GM18868 (cell line): ENCODE results near the gene DBF4.
"Not testable (repeated sequence)": the region's sequence is repeated elsewhere in the genome, so short reads cannot be mapped to it uniquely, and the experiment has no call there.

Experiments used
- ATAC-seq: cut with Tn5 transposase; IDR thresholded peaks from one replicate; pipeline ENCODE4 v1.9.1; 2021; ENCODE audit warnings: mild to moderate bottlenecking, moderate library complexity; ENCODE audit not compliant: unreplicated experiment

Gene DBF4

GRCh38 chr7:87944547-87944946 is 68.3 kb downstream of the DBF4 start:
- ATAC-seq = no peak

DNA sequence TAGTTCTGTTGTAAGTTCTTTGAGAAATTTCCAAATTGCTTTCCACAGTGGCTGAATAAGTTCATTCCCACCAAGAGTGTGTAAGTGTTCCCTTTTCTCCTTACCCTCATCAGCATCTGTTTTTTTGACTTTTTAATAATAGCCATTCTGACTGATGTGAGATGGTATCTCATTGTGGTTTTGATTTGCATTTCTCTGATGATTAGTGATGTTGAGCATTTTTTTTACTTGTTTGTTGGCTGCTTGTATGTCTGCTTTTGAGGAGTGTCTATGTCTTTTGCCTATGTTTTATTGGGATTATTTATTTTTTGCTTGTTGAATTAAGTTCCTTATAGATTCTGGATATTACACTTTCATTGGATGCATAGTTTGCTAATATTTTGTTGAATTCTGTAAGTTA is 69.6 kb downstream of the DBF4 start:
- not testable (repeated sequence) for ATAC-seq

DNA sequence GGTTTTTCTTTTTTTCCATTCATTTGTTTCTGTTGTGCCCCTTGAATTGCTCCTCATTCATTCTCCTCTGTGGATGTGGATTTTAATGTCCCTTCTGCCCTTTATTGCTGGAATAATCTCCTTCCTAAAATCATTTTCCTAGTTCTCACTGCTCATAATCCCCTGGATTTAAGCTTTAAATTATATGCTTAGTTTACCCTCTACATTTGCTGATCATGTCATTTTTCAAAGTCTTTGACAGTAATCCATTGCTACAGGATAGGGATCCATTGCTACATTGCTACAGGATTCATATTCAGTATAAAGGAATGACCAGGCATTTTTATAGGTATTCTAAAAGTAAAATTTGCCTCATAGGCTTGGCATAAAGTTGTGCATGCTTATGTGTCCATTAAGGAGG is 72.1 kb downstream of the DBF4 start:
- no peak for ATAC-seq
